Gastroesophageal sphincter (tissue), 3 donors: ENCODE measurements around the gene TMEM141.

Experiments used
- CTCF ChIP-seq, 4 experiments: fragments of 200-600 bp in 2 of 4; fragments of 450-650 bp in 2 of 4; sonication (generic) in 1 of 4; IDR thresholded peaks; one replicate each; pipeline ENCODE4 v1.5.1; 2017 to 2019; ENCODE audit warnings: antibody characterized with exemption in 4 of 4, mild to moderate bottlenecking in 2 of 4, moderate library complexity in 2 of 4
- EP300 ChIP-seq: sonication (generic); formaldehyde crosslinking; IDR thresholded peaks from one replicate; pipeline ENCODE4 v1.6.1; 2017; ENCODE audit warnings: antibody characterized with exemption, mild to moderate bottlenecking

GRCh38 chr9:136743639-136744211 is 47.4 kb upstream of the TMEM141 start:
- TF ChIP-seq EP300 (no peak), CTCF (IDR thresholded peaks at IDR 0.05) (no peak)
